Fibroblast of lung (primary cell): ENCODE results near the gene HYAL1. TPM values are rescaled to one million over a fixed set of nuclear protein-coding genes. Genes with fewer than 3 reads are reported as not detected.

Experiments used
- DNase-seq, 2 donors: peaks; one replicate each; pipeline versions ENCODE4 v3.0.0 to v3.0.0-alpha.2; 2010; ENCODE audit warnings: low read depth in 2 of 2
- H2AFZ ChIP-seq: 2 replicates; pipeline ENCODE4 v1.5.1; 2012; ENCODE audit warnings: low read length, control low read depth, inconsistent platforms
- H3K27ac ChIP-seq: 2 replicates; pipeline ENCODE4 v1.5.1; 2011; ENCODE audit warnings: low read length, control low read depth; ENCODE audit not compliant: insufficient read depth
- H3K27me3 ChIP-seq: 2 replicates; pipeline ENCODE4 v1.5.1; 2011; ENCODE audit warnings: mild to moderate bottlenecking, low read length; ENCODE audit not compliant: control insufficient read depth, insufficient read depth
- H3K36me3 ChIP-seq: 2 replicates; pipeline ENCODE4 v1.5.1; 2011; ENCODE audit warnings: low read length; ENCODE audit not compliant: control insufficient read depth, insufficient read depth
- H3K4me1 ChIP-seq: 2 replicates; pipeline ENCODE4 v1.5.1; 2011; ENCODE audit warnings: low read length; ENCODE audit not compliant: control insufficient read depth, insufficient read depth; ENCODE audit errors: extremely low read depth
- H3K4me2 ChIP-seq: 2 replicates; pipeline ENCODE4 v1.5.1; 2011; ENCODE audit warnings: low read length, control low read depth; ENCODE audit not compliant: insufficient read depth; ENCODE audit errors: extremely low read depth
- H3K4me3 ChIP-seq, 4 experiments: fragments of 200-600 bp in 1 of 4; sonication (generic) in 1 of 4; replicated peaks in 1 of 4; 2 replicates each; pipeline ENCODE4 v1.5.1; 2011 to 2016; ENCODE audit warnings: low read length in 4 of 4, low read depth in 3 of 4, mild to moderate bottlenecking in 3 of 4, control low read depth in 2 of 4, inconsistent platforms in 1 of 4, mixed read lengths in 1 of 4; ENCODE audit not compliant: insufficient read depth in 1 of 4; ENCODE audit errors: control extremely low read depth in 1 of 4
- H3K79me2 ChIP-seq: 2 replicates; pipeline ENCODE4 v1.5.1; 2012; ENCODE audit warnings: mild to moderate bottlenecking, low read length, inconsistent platforms; ENCODE audit not compliant: control insufficient read depth, insufficient read depth
- H3K9ac ChIP-seq: 2 replicates; pipeline ENCODE4 v1.5.1; 2011; ENCODE audit warnings: mild to moderate bottlenecking, low read length, control low read depth; ENCODE audit not compliant: insufficient read depth
- H3K9me3 ChIP-seq: 2 replicates; pipeline ENCODE4 v1.5.1; 2012; ENCODE audit warnings: low read depth, low read length; ENCODE audit not compliant: control insufficient read depth, insufficient read depth
- H4K20me1 ChIP-seq: 2 replicates; pipeline ENCODE4 v1.5.1; 2011; ENCODE audit warnings: low read length; ENCODE audit not compliant: control insufficient read depth, insufficient read depth; ENCODE audit errors: extremely low read depth
- EZH2 ChIP-seq: IDR thresholded peaks from 2 replicates; pipeline ENCODE4 v1.5.1; 2012; ENCODE audit warnings: low read length, control low read depth, mild to moderate bottlenecking; ENCODE audit errors: missing control alignments
- polyA plus RNA-seq, 2 donors: library from polyadenylated mRNA; depleted of rRNA in 1 of 2; stranded (reverse) in 1 of 2; unstranded in 1 of 2; fragments of >200 nt; gene quantifications; 2 replicates each; pipeline ENCODE4 v1.2.1, GENCODE V29; 2011 to 2012; ENCODE audit warnings: missing spikeins in 1 of 2
- total RNA-seq: library from RNA; depleted of rRNA; stranded (reverse); fragments of >200 nt; gene quantifications from 2 replicates; pipeline ENCODE4 v1.2.1, GENCODE V29; 2014
- TF ChIP-seq, protein P1 (sequence below), 2 donors: IDR thresholded peaks in 1 of 2; conservative IDR thresholded peaks in 1 of 2; 1 replicate in 1 of 2; 2 replicates in 1 of 2; pipeline ENCODE4 v1.5.1; 2011 to 2012; ENCODE audit warnings: low read length in 2 of 2, control low read depth in 1 of 2, inconsistent platforms in 1 of 2, low read depth in 1 of 2, mild to moderate bottlenecking in 1 of 2

Gene HYAL1
- total and polyA plus RNA-seq, 2 donors (not counting 1 experiment from before 2014, with no cell fraction given): 1.3 to 2.5 TPM

DNA sequence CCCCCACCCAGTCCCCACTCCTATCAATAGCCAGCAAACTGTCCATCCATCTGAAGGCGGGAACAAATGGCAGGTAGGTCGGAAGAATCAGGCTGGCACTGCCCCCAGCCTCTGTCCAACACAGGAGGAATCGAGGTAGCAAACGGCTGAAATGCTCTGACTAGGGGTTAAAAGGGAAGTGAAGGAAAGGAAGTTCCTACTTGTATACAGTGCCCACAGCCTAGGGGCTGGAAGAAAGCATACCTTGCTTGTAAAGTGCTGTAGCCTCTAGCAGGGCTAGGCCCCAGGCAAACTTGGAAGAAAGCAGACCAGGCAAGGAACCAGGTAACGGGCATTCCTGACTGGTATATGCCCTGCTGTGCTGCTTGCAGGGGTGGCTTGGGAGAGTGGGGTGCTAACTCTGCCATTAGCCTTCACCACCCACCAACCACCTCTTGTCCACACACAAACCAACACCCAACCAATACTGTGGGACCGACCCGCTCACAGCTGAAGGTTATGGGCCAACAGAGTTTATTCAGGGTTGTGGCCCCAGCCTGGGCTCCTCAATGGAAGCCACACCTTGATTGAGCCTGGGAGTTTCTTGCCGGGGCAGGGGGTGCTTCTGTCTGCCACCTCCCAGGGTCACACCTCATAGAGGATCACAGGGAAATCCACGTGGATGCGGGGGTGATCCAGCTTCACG is 22.3 kb upstream of the HYAL1 start:
- Histone ChIP-seq H2AFZ (no peak overlapping the region), H3K27ac (no peak overlapping the region), H3K4me2 (no peak overlapping the region), H3K36me3 (peaks cover 12% of the 10 kb centered on the region), H4K20me1 (no peaks in the 10 kb centered on the region), H3K4me3 (no peak overlapping the region), H3K9ac (no peak overlapping the region), H3K79me2 (peaks cover 15% of the 10 kb centered on the region), H3K9me3 (no peaks in the 10 kb centered on the region), H3K4me1 (peaks cover 7% of the 10 kb centered on the region), H3K27me3 (no peaks in the 10 kb centered on the region)
- DNase-seq: no peak
- no peak for TF ChIP-seq EZH2
- TF ChIP-seq, protein P1, sequence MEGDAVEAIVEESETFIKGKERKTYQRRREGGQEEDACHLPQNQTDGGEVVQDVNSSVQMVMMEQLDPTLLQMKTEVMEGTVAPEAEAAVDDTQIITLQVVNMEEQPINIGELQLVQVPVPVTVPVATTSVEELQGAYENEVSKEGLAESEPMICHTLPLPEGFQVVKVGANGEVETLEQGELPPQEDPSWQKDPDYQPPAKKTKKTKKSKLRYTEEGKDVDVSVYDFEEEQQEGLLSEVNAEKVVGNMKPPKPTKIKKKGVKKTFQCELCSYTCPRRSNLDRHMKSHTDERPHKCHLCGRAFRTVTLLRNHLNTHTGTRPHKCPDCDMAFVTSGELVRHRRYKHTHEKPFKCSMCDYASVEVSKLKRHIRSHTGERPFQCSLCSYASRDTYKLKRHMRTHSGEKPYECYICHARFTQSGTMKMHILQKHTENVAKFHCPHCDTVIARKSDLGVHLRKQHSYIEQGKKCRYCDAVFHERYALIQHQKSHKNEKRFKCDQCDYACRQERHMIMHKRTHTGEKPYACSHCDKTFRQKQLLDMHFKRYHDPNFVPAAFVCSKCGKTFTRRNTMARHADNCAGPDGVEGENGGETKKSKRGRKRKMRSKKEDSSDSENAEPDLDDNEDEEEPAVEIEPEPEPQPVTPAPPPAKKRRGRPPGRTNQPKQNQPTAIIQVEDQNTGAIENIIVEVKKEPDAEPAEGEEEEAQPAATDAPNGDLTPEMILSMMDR (conservative IDR thresholded peaks at IDR 0.05 in 1 of 2, IDR thresholded peaks at IDR 0.05 in 1 of 2; ENCODE audit: low read depth in 1 of 2, low read length in 2 of 2): no peak

DNA sequence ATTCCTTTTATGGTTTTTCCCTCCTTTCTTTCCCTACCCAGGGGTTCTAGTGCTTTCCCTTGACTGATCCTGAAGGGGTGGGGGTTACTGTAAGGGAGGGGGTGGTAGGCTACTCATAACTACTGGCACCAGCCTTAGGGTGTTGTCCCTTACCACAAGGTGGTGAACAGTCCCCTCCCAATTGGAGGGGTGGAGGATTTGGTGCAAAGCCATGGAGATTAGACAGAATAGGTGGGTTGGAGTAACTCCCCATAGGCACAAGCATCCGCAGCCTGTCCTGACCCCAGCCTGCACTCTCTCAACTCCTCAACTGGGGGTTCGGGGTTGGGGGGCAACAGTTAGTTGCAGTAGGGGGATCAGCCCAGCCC is 21.7 kb upstream of the HYAL1 start:
- no peaks in the 10 kb centered on the region for H3K9me3 ChIP-seq
- no peaks in the 10 kb centered on the region for H4K20me1 ChIP-seq
- H3K9ac ChIP-seq: no peak overlapping the region
- no peak for TF ChIP-seq EZH2
- TF ChIP-seq, protein P1 (conservative IDR thresholded peaks at IDR 0.05 in 1 of 2, IDR thresholded peaks at IDR 0.05 in 1 of 2; ENCODE audit: low read depth in 1 of 2, low read length in 2 of 2): no peak
- H3K79me2 ChIP-seq: peaks cover 18% of the 10 kb centered on the region
- H3K27me3 ChIP-seq: no peaks in the 10 kb centered on the region
- H3K4me3 ChIP-seq: no peak overlapping the region
- H3K4me1 ChIP-seq: peaks cover 9% of the 10 kb centered on the region
- H3K4me2 ChIP-seq: no peak overlapping the region
- H3K27ac ChIP-seq: no peak overlapping the region
- H3K36me3 ChIP-seq: peaks cover 6% of the 10 kb centered on the region
- no peak overlapping the region for H2AFZ ChIP-seq
- DNase-seq: no peak

DNA sequence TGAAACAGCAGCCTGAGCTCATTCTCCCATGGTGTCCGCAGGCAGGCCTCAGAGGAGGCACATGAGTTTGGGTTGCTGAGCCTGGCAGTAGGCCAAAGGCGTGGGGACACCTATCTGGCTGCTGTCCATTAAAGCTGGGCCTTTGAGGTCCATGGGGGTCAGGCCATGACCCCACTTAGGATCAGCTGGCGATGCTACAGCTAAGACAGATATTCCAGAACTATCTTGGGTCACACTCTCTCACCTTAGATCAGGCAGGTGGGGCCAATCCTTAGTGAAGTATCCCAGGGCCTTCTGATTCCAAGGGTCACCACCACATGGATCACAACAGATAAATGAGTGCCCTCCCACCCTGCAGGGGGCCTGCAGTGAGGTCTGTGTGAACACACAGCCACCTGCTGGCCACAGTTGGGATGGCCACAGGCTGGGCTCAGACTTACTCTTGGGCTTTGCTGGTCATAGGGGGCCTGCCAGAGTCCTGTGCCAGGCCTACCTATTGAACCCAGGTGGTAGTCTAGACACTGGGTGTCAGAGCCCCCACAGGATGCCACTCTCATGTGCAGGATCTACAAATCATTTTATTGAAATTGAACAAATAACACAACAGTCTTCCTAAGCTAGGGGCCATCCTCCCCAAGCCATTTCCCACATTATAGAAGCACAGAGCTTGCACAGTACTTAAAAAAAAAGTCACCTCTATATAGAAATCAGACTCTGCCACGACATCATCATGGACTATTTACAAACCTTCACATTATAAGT is 21.2 kb upstream of the HYAL1 start:
- no peak for TF ChIP-seq EZH2
- TF ChIP-seq, protein P1 (conservative IDR thresholded peaks at IDR 0.05 in 1 of 2, IDR thresholded peaks at IDR 0.05 in 1 of 2; ENCODE audit: low read depth in 1 of 2, low read length in 2 of 2): peak; percentile 80 to 94

More for the DNA sequence above, 21.2 kb upstream of the HYAL1 start:
- Histone ChIP-seq H3K9ac (no peak overlapping the region), H3K36me3 (peaks cover 3% of the 10 kb centered on the region), H3K4me2 (no peak overlapping the region), H3K4me3 (no peak overlapping the region), H4K20me1 (no peaks in the 10 kb centered on the region), H2AFZ (no peak overlapping the region), H3K27ac (no peak overlapping the region), H3K27me3 (no peaks in the 10 kb centered on the region), H3K4me1 (peaks cover 10% of the 10 kb centered on the region), H3K9me3 (no peaks in the 10 kb centered on the region), H3K79me2 (peaks cover 23% of the 10 kb centered on the region)
- DNase-seq: peak; percentile 52 to 66
